Endothelial cell of umbilical vein (primary cell): ENCODE data around the gene SLC44A5. TPM values are rescaled to one million over a fixed set of nuclear protein-coding genes. Genes with fewer than 3 reads are reported as not detected.

ENCODE experiments used
- BruUV-seq: library from RNA; stranded (reverse); fragments of 400-500 nt; replicated peaks from 2 replicates; lab custom pipeline; 2021; lab: Mats Ljungman, UMichigan
- CTCF ChIA-PET: fragments of 300-600, 350-600 bp; sonication (Branson Sonifier 250); formaldehyde crosslinking; loops from one replicate; lab custom pipeline; 2021; ENCODE audit warnings: antibody characterized with exemption, inconsistent platforms; lab: Charles Lee
- POLR2A ChIA-PET: fragments of 300-600, 350-600 bp; sonication (Branson Sonifier 250); formaldehyde crosslinking; loops from one replicate; lab custom pipeline; 2021; ENCODE audit warnings: antibody characterized with exemption, inconsistent platforms; lab: Charles Lee
- DNase-seq: peaks from one replicate; pipeline ENCODE4 v3.0.0-alpha.2; 2011; ENCODE audit warnings: low read depth, low spot score
- FAIRE-seq: peaks from 2 replicates; lab custom pipeline; 2011; peaks lifted over from hg19 to GRCh38; lab: Jason Lieb, UNC
- H2AFZ ChIP-seq: 2 replicates; pipeline ENCODE4 v1.6.0; 2012; ENCODE audit warnings: low read depth, low read length, control low read depth, inconsistent platforms
- H3K27ac ChIP-seq: 2 replicates; pipeline ENCODE4 v1.5.1; 2011; ENCODE audit warnings: low read depth, mild to moderate bottlenecking, control low read depth, low read length, moderate library complexity; ENCODE audit not compliant: insufficient read depth
- H3K27me3 ChIP-seq, 2 experiments: 2 replicates each; pipeline versions ENCODE4 v1.6.0 to v1.6.1; 2011; ENCODE audit warnings: low read length in 2 of 2, mixed read lengths in 1 of 2; ENCODE audit not compliant: control insufficient read depth in 2 of 2, insufficient read depth in 2 of 2
- H3K36me3 ChIP-seq, 2 experiments: 2 replicates in 1 of 2; 3 replicates in 1 of 2; pipeline ENCODE4 v1.5.1; 2011; ENCODE audit warnings: low read length in 2 of 2, mild to moderate bottlenecking in 1 of 2, moderate library complexity in 1 of 2; ENCODE audit not compliant: control insufficient read depth in 2 of 2, insufficient read depth in 2 of 2; ENCODE audit errors: extremely low read depth in 1 of 2
- H3K4me1 ChIP-seq: 3 replicates; pipeline ENCODE4 v1.5.1; 2011; ENCODE audit warnings: mild to moderate bottlenecking, low read length; ENCODE audit not compliant: control insufficient read depth, insufficient read depth; ENCODE audit errors: extremely low read depth
- H3K4me2 ChIP-seq: 2 replicates; pipeline ENCODE4 v1.6.1; 2011; ENCODE audit warnings: low read length, control low read depth, mixed read lengths; ENCODE audit not compliant: insufficient read depth
- H3K4me3 ChIP-seq, 3 experiments: fragments of 200-600 bp in 1 of 3; sonication (generic), shearing (Covaris generic) in 1 of 3; replicated peaks in 1 of 3; 2 replicates each; pipeline ENCODE4 v1.5.1; 2011 to 2016; ENCODE audit warnings: control low read depth in 3 of 3, low read length in 3 of 3, mild to moderate bottlenecking in 2 of 3, inconsistent platforms in 1 of 3, low read depth in 1 of 3, moderate library complexity in 1 of 3; ENCODE audit not compliant: insufficient read depth in 1 of 3
- H3K79me2 ChIP-seq: 2 replicates; pipeline ENCODE4 v1.6.0; 2012; ENCODE audit warnings: low read length, inconsistent platforms; ENCODE audit not compliant: control insufficient read depth, insufficient read depth
- H3K9ac ChIP-seq: replicated peaks from 2 replicates; pipeline ENCODE3; 2011; ENCODE audit warnings: low read length, control low read depth; ENCODE audit not compliant: insufficient read depth; ENCODE audit errors: extremely low read depth
- H3K9me1 ChIP-seq: replicated peaks from 3 replicates; pipeline ENCODE4 v1.6.0; 2011; ENCODE audit warnings: mild to moderate bottlenecking, low read length; ENCODE audit not compliant: control insufficient read depth, insufficient read depth; ENCODE audit errors: extremely low read depth
- H3K9me3 ChIP-seq: replicated peaks from 2 replicates; pipeline ENCODE4 v1.5.1; 2012; ENCODE audit warnings: low read length, inconsistent platforms; ENCODE audit not compliant: control insufficient read depth, insufficient read depth
- H4K20me1 ChIP-seq: replicated peaks from 2 replicates; pipeline ENCODE3; 2011; ENCODE audit warnings: mild to moderate bottlenecking, low read length; ENCODE audit not compliant: control insufficient read depth, insufficient read depth; ENCODE audit errors: extremely low read depth
- CTCF ChIP-seq, 2 donors: IDR thresholded peaks; 1 replicate in 1 of 2; 2 replicates in 1 of 2; pipeline ENCODE4 v1.5.1; 2011; ENCODE audit warnings: low read length in 2 of 2, mild to moderate bottlenecking in 2 of 2, moderate library complexity in 2 of 2, control low read depth in 1 of 2, inconsistent platforms in 1 of 2, low read depth in 1 of 2; ENCODE audit not compliant: insufficient read depth in 1 of 2; ENCODE audit errors: extremely low read depth in 1 of 2
- EZH2 ChIP-seq: IDR thresholded peaks from 2 replicates; pipeline ENCODE4 v1.6.1; 2012; ENCODE audit warnings: borderline replicate concordance, low read depth, mild to moderate bottlenecking, moderate library complexity, low read length, inconsistent platforms; ENCODE audit not compliant: severe bottlenecking
- FOS ChIP-seq: IDR thresholded peaks from 2 replicates; pipeline ENCODE4 v1.6.1; 2011; ENCODE audit warnings: mild to moderate bottlenecking, low read length, moderate library complexity, borderline replicate concordance; ENCODE audit not compliant: insufficient read depth
- GATA2 ChIP-seq: IDR thresholded peaks from 2 replicates; pipeline ENCODE4 v1.7.0; 2011; ENCODE audit warnings: low read depth, mild to moderate bottlenecking, moderate library complexity, mixed read lengths, low read length; ENCODE audit not compliant: insufficient read length, insufficient read depth
- JUN ChIP-seq: IDR thresholded peaks from 2 replicates; pipeline ENCODE4 v1.6.1; 2011; ENCODE audit warnings: borderline replicate concordance, low read depth; ENCODE audit not compliant: insufficient read length, insufficient read depth
- MAX ChIP-seq: IDR thresholded peaks from 2 replicates; pipeline ENCODE4 v1.6.1; 2011; ENCODE audit not compliant: insufficient read depth, insufficient read length
- MYC ChIP-seq: IDR thresholded peaks from one replicate; pipeline ENCODE4 v1.6.1; 2011; ENCODE audit warnings: mild to moderate bottlenecking, low read depth, low read length
- POLR2A ChIP-seq: IDR thresholded peaks from 2 replicates; pipeline ENCODE4 v1.6.1; 2012; ENCODE audit warnings: low read depth, mild to moderate bottlenecking, control low read depth, low read length
- POLR2AphosphoS5 ChIP-seq: IDR thresholded peaks from 2 replicates; pipeline ENCODE4 v1.6.1; 2012; ENCODE audit warnings: low read depth, mild to moderate bottlenecking, control low read depth, low read length, moderate library complexity; ENCODE audit not compliant: insufficient read depth
- dilution Hi-C: fragments of 300-500 bp; cut with MboI; formaldehyde crosslinking; loops from one replicate; pipeline ENCODE4 v1.15.0; 2019; ENCODE audit warnings: low sequenced_read_pairs; ENCODE audit not compliant: extremely low pct_ligation_motif_present
- intact Hi-C: fragments of 100-400 bp; cut with micrococcal nuclease; formaldehyde crosslinking; loops from one replicate; pipeline ENCODE4 v1.10.0; 2022
- polyA plus RNA-seq, 4 experiments: library from polyadenylated mRNA; depleted of rRNA in 3 of 4; stranded (reverse) in 3 of 4; unstranded in 1 of 4; fragments of >200 nt; gene quantifications; 2 replicates each; pipeline versions ENCODE4 v1.2.1 to v1.2.3, GENCODE V29; 2011 to 2012; ENCODE audit warnings: missing spikeins in 1 of 4
- total RNA-seq: library from RNA; stranded (reverse); gene quantifications from 2 replicates; pipeline ENCODE4 v1.2.3, GENCODE V29; 2021

The SLC44A5 gene
- total and polyA plus RNA-seq, 2 donors (not counting 3 experiments of a cell fraction or from before 2014, with no cell fraction given): 1.6 to 3.2 TPM

- dilution Hi-C loops: no loop called here
- intact Hi-C loops: loop anchor here (5.0 kb wide), 1 partner anchor 228 kb away; no protein-coding TSS in a partner anchor
Observed at GRCh38 chr1:75630004-75630594, 19.2 kb upstream of the SLC44A5 start.

GRCh38 chr1:75625795-75626194 lies 14.9 kb upstream of the SLC44A5 start:
- CTCF ChIA-PET: interaction anchor here (0.8 to 10.4 kb wide), 3 partner anchors 11 to 393 kb away, joined by 3 to 96 read pairs (median 3); no protein-coding TSS in a partner anchor
- no peaks in the 10 kb centered on the region for H3K9me1 ChIP-seq
- intact Hi-C loops: no loop called here

More at GRCh38 chr1:75630004-75630594, 19.2 kb upstream of the SLC44A5 start:
- no TSS peak for BruUV-seq
- Histone ChIP-seq H3K4me2 (no peak overlapping the region), H3K4me1 (peaks cover 11% of the 10 kb centered on the region), H3K79me2 (no peaks in the 10 kb centered on the region), H4K20me1 (no peaks in the 10 kb centered on the region), H3K9ac (no peak overlapping the region), H3K27ac (no peak overlapping the region), H3K27me3 (no peaks in the 10 kb centered on the region), H3K9me3 (no peaks in the 10 kb centered on the region), H2AFZ (no peak overlapping the region), H3K4me3 (no peak overlapping the region), H3K36me3 (no peaks in the 10 kb centered on the region), H3K9me1 (no peaks in the 10 kb centered on the region)
- POLR2A ChIA-PET: no interaction called here
- TF ChIP-seq JUN: no peak
- no peak for TF ChIP-seq GATA2
- DNase-seq: no peak
- CTCF ChIA-PET: interaction anchor here (1.0 to 10.4 kb wide), 6 partner anchors 15 to 858 kb away, joined by 3 to 147 read pairs (median 13); no protein-coding TSS in a partner anchor
- FAIRE-seq: no peak

More at GRCh38 chr1:75625795-75626194, 14.9 kb upstream of the SLC44A5 start:
- Histone ChIP-seq H3K79me2 (no peaks in the 10 kb centered on the region), H3K27me3 (no peaks in the 10 kb centered on the region), H3K27ac (no peak overlapping the region), H3K9me3 (no peaks in the 10 kb centered on the region), H3K9ac (no peak overlapping the region), H3K4me3 (no peak overlapping the region), H3K4me2 (peak overlapping the region; percentile 38), H3K36me3 (no peaks in the 10 kb centered on the region), H4K20me1 (no peaks in the 10 kb centered on the region), H2AFZ (no peak overlapping the region), H3K4me1 (peaks cover 11% of the 10 kb centered on the region)
- peak; percentile 32 for TF ChIP-seq FOS
- TF ChIP-seq CTCF (IDR thresholded peaks at IDR 0.05; ENCODE audit: extremely low read depth in 1 of 2, insufficient read depth in 1 of 2, low read depth in 1 of 2, low read length in 2 of 2): no peak
- TF ChIP-seq GATA2: no peak
- TF ChIP-seq MYC: no peak
- no peak for TF ChIP-seq MAX
- peak; percentile 9 for TF ChIP-seq JUN
- TF ChIP-seq POLR2A: no peak
- no peak for TF ChIP-seq EZH2
- TF ChIP-seq POLR2AphosphoS5: peak; percentile 15
- BruUV-seq: no TSS peak
- POLR2A ChIA-PET: no interaction called here
- dilution Hi-C loops: no loop called here
- DNase-seq (no peak), FAIRE-seq (no peak)
